ENCODE measurements around the gene FA2H.
"Not testable (repeated sequence)": the region's sequence is repeated elsewhere in the genome, so short reads cannot be mapped to it uniquely, and the experiment has no call there.

Gene FA2H

GRCh38 chr16:74680681-74681080, 93.9 kb downstream of the FA2H start:
- no peak for TF ChIP-seq CTCF (IDR thresholded peaks at IDR 0.05; ENCODE audit: low read depth, low read length)
- H3K4me3 ChIP-seq (ENCODE audit: low read depth, low read length), result no peak overlapping the region
- no peak for DNase-seq (ENCODE audit: low read depth, low spot score)
- in situ Hi-C loops (cut with HindIII; ENCODE audit: low sequenced_read_pairs), result no loop called here

DNA sequence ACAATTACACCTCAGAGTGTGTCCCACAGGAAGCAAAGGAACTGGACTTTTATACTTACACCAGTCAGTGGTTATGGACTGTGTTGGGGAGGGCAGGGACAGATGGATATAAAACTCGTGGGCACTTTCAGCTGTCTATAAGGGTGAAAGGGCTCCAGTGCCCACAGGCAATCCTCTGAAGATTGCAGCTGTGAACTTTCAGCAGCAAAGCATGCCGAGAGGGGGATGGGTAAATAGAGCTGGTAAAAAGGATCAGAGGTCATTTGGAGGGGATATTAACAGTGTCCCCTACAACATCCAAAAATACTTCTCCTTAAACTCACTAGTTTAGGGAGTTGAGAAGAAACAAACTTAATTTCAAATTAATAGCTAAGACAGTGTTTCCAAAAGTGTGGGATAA, 94.6 kb downstream of the FA2H start:
- no peak for DNase-seq (ENCODE audit: low read depth, low spot score)
- no peak overlapping the region for H3K4me3 ChIP-seq (ENCODE audit: low read depth, low read length)
- in situ Hi-C loops (cut with HindIII; ENCODE audit: low sequenced_read_pairs), result no loop called here
- TF ChIP-seq CTCF (IDR thresholded peaks at IDR 0.05; ENCODE audit: low read depth, low read length), result no peak

DNA sequence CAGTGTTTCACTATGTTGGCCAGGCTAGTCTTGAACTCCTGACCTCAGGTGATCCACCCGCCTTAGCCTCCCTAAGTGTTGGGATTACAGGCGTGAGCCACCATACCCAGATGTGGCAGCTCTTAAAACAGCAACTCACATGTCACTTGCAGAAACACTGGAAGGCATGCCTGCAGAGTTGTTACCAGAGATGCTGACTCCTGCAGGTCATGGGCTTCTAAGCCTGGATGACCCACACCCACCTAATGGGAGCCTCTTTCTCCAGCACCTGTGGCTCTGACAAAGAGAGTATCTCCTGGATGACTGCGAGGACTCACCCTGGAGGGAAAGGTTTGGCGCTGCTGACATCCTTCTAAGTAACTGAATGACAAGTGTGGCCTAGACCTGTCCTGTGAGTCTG, 96.8 kb downstream of the FA2H start:
- DNase-seq (ENCODE audit: low read depth, low spot score), result no peak
- in situ Hi-C loops (cut with HindIII; ENCODE audit: low sequenced_read_pairs), result no loop called here
- no peak for TF ChIP-seq CTCF (IDR thresholded peaks at IDR 0.05; ENCODE audit: low read depth, low read length)
- no peak overlapping the region for H3K4me3 ChIP-seq (ENCODE audit: low read depth, low read length)

DNA sequence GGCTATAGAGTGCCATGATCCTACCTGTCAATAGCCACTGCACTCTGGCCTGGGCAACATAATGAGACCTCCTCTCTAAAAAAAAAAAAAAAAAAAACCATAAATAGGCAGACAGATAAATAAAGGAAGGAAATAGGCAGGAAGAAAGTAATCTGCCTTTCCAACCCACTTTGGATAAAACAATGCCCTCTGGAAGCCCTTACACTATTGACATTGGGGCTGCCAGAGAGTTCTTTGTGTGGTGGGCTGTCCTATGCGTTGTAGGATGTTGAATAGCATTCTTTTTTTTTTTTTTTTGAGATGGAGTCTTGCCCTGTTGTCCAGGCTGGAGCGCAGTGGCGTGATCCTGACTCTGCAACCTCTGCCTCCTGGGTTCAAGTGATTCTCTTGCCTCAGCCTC, 100.7 kb downstream of the FA2H start:
- no peak overlapping the region for H3K4me3 ChIP-seq (ENCODE audit: low read depth, low read length)
- no peak for TF ChIP-seq CTCF (IDR thresholded peaks at IDR 0.05; ENCODE audit: low read depth, low read length)
- in situ Hi-C loops (cut with HindIII; ENCODE audit: low sequenced_read_pairs), result no loop called here
- no peak for DNase-seq (ENCODE audit: low read depth, low spot score)

- DNase-seq (ENCODE audit: low read depth, low spot score); H3K4me3 ChIP-seq (ENCODE audit: low read depth, low read length); in situ Hi-C loops (cut with HindIII; ENCODE audit: low sequenced_read_pairs): not testable (repeated sequence)
These were observed 105.7 kb downstream of the FA2H start for GRCh38 chr16:74668877-74669276.

- in situ Hi-C loops (cut with HindIII; ENCODE audit: low sequenced_read_pairs), result no loop called here
- peak overlapping the region; percentile 87 for H3K4me3 ChIP-seq (ENCODE audit: low read depth, low read length)
- DNase-seq (ENCODE audit: low read depth, low spot score), result peak; percentile 36
- TF ChIP-seq CTCF (IDR thresholded peaks at IDR 0.05; ENCODE audit: low read depth, low read length), result no peak
These were observed 107.3 kb downstream of the FA2H start for GRCh38 chr16:74667255-74667700.

- TF ChIP-seq CTCF (IDR thresholded peaks at IDR 0.05; ENCODE audit: low read depth, low read length), result no peak
- DNase-seq (ENCODE audit: low read depth, low spot score), result peak; percentile 99
- in situ Hi-C loops (cut with HindIII; ENCODE audit: low sequenced_read_pairs), result no loop called here
- H3K4me3 ChIP-seq (ENCODE audit: low read depth, low read length), result peak within 1 kb of the TSS; percentile 87
These were observed 108.0 kb downstream of the FA2H start, which contains the start of gene RFWD3 for GRCh38 chr16:74666425-74667254. TSS of gene RFWD3 (minus strand) at chr16:74666877. CDS start at chr16:74661449, 5,428 bp downstream.

All from astrocyte of the spinal cord (primary cell).